Skin of body (tissue), 2 donors: Measurements from ENCODE around the gene SLC26A1. TPM values are rescaled to one million over a fixed set of nuclear protein-coding genes. Genes with fewer than 3 reads are reported as not detected.

Experiments used
- DNase-seq: peaks from one replicate; lab custom pipeline; 2025; lab: John Stamatoyannopoulos, UW
- total RNA-seq: library from RNA; depleted of rRNA; stranded (reverse); fragments of >200 nt; gene quantifications from one replicate; pipeline ENCODE4 v1.2.3, GENCODE V29; 2014

The SLC26A1 gene
- total RNA-seq, 1 donor from 2014 or later, result 0.30 TPM

GRCh38 chr4:966266-967112 is 26.7 kb downstream of the SLC26A1 start:
- no peak for DNase-seq

GRCh38 chr4:965766-966134 is 27.5 kb downstream of the SLC26A1 start:
- no peak for DNase-seq

GRCh38 chr4:965048-965765 is 28.0 kb downstream of the SLC26A1 start:
- no peak for DNase-seq

GRCh38 chr4:964346-965025 is 28.7 kb downstream of the SLC26A1 start:
- DNase-seq, result no peak

GRCh38 chr4:963276-964225 is 29.7 kb downstream of the SLC26A1 start:
- DNase-seq, result no peak

GRCh38 chr4:962231-963208 is 30.7 kb downstream of the SLC26A1 start:
- no peak for DNase-seq

- DNase-seq, result no peak
Observed at GRCh38 chr4:961351-962230, 31.6 kb downstream of the SLC26A1 start.

- DNase-seq, result no peak
Observed at GRCh38 chr4:960636-961350, 32.4 kb downstream of the SLC26A1 start.

- DNase-seq, result no peak
Observed at GRCh38 chr4:960140-960635, 33.0 kb downstream of the SLC26A1 start.

GRCh38 chr4:959338-960139 is 33.7 kb downstream of the SLC26A1 start:
- no peak for DNase-seq

- no peak for DNase-seq
Observed at GRCh38 chr4:958696-959337, 34.4 kb downstream of the SLC26A1 start.

- no peak for DNase-seq
Observed at GRCh38 chr4:958314-958665, 34.9 kb downstream of the SLC26A1 start.

GRCh38 chr4:957581-958313 is 35.5 kb downstream of the SLC26A1 start:
- no peak for DNase-seq

- no peak for DNase-seq
Observed at GRCh38 chr4:957231-957580, 36.0 kb downstream of the SLC26A1 start.

- no peak for DNase-seq
Observed at GRCh38 chr4:956531-957230, 36.5 kb downstream of the SLC26A1 start.
